Activated T-cell treated with anti-CD3 and anti-CD28 coated beads, Interleukin-2, amount 50 U/mL, for 72 hours (primary cell): ENCODE results near the gene PEX14. TPM values are rescaled to one million over a fixed set of nuclear protein-coding genes. Genes with fewer than 3 reads are reported as not detected.

Experiments
- ATAC-seq, 2 donors: fragments of 150-1000 bp; cut with Tn5 transposase; replicated peaks in 1 of 2; 2 replicates each; pipeline ENCODE4 v1.10.0; 2021; ENCODE audit warnings: moderate library complexity in 2 of 2, mild to moderate bottlenecking in 1 of 2
- DNase-seq, 2 donors: peaks; one replicate each; pipeline ENCODE4 v3.0.0; 2021 to 2022; ENCODE audit warnings: mixed read lengths in 1 of 2
- H3K27ac Mint-ChIP-seq: one replicate; pipeline ENCODE4 v1.8.0; 2022; ENCODE audit warnings: mild to moderate bottlenecking, moderate library complexity, mixed read lengths
- H3K27me3 Mint-ChIP-seq: one replicate; pipeline ENCODE4 v1.8.0; 2022; ENCODE audit warnings: low read depth, mixed read lengths
- H3K36me3 Mint-ChIP-seq, 2 donors: one replicate each; pipeline ENCODE4 v1.8.0; 2022; ENCODE audit warnings: mixed read lengths in 2 of 2, mild to moderate bottlenecking in 1 of 2; ENCODE audit not compliant: insufficient read depth in 2 of 2
- H3K4me1 Mint-ChIP-seq: one replicate; pipeline ENCODE4 v1.8.0; 2022; ENCODE audit warnings: low read depth, mixed read lengths
- H3K4me3 Mint-ChIP-seq, 2 donors: one replicate each; pipeline ENCODE4 v1.8.0; 2022; ENCODE audit warnings: mild to moderate bottlenecking in 2 of 2, mixed read lengths in 2 of 2, moderate library complexity in 2 of 2
- H3K9me3 Mint-ChIP-seq, 2 donors: one replicate each; pipeline ENCODE4 v1.8.0; 2022; ENCODE audit warnings: mixed read lengths in 2 of 2
- total RNA-seq, 2 donors: library from RNA; stranded (reverse); gene quantifications; one replicate each; pipeline ENCODE4 v1.2.3, GENCODE V29; 2022

The PEX14 gene
- total RNA-seq, 2 donors from 2014 or later = 25.7 to 30.2 TPM

DNA sequence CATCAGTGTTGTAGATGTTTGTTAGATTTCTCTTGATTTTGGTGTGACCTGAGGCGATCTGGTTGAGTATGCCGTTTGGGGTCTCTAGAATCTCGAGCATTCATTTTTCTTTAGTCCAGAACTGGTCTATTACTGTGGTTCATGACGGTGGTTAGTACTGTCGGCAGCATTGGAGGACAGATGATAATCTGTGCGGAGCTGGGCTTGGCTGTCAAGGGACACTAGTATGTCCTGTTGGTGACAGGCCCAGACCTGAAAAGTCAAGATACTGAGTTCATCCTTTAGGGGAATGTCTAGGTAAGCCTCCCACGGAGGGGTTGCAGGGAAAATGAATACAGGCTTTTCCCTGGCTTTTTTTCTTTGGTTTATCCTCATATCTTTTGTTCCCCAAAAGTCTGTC lies 59.8 kb downstream of the PEX14 start:
- no peak overlapping the region for H3K27ac Mint-ChIP-seq
- peaks cover 23% of the 10 kb centered on the region for H3K4me1 Mint-ChIP-seq
- peak in 1 of 2 donors; percentile 13 for ATAC-seq
- H3K9me3 Mint-ChIP-seq = no peaks in the 10 kb centered on the region
- H3K4me3 Mint-ChIP-seq = no peak overlapping the region
- no peak for DNase-seq
- no peaks in the 10 kb centered on the region for H3K27me3 Mint-ChIP-seq
- no peaks in the 10 kb centered on the region for H3K36me3 Mint-ChIP-seq

DNA sequence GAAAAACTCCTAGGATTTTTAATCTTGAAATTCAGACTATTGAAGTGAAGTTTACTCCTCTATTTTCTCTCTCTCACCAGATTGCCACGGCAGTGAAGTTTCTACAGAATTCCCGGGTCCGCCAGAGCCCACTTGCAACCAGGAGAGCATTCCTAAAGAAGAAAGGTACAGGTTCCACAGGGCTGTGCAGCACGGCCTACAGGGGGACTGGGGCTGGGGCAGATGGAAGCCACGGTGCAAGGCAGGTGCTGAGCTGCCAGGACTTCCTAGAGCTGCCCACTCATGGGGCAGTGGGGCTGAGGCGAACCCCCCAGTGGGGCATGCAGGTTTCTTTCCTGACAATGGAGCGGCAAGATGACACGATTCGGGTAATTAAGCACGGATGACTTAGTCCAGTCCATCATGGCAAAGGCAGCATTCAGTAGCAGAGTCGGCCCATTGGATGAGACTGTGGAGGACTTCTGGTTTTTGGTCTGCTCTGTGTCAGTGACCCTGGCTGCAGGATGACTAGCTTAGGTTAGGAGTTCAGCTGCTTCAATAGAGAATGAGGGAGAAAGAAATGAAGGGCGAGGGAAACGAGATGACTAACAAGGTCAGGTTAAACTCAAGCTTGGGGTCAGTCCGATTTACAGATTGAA lies 61.5 kb downstream of the PEX14 start:
- H3K4me1 Mint-ChIP-seq = peaks cover 22% of the 10 kb centered on the region
- H3K36me3 Mint-ChIP-seq = no peaks in the 10 kb centered on the region
- no peak overlapping the region for H3K4me3 Mint-ChIP-seq
- no peaks in the 10 kb centered on the region for H3K27me3 Mint-ChIP-seq
- no peaks in the 10 kb centered on the region for H3K9me3 Mint-ChIP-seq
- no peak overlapping the region for H3K27ac Mint-ChIP-seq
- ATAC-seq (no peak), DNase-seq (no peak)

- ATAC-seq (no peak), DNase-seq (no peak)
- Mint-ChIP-seq H3K27me3 (no peaks in the 10 kb centered on the region), H3K4me1 (peaks cover 22% of the 10 kb centered on the region), H3K4me3 (no peak overlapping the region), H3K27ac (no peak overlapping the region), H3K36me3 (peaks cover 1 to 5% of the 10 kb centered on the region in 2 donors), H3K9me3 (no peaks in the 10 kb centered on the region)
Measured at GRCh38 chr1:10537082-10537766, 62.5 kb downstream of the PEX14 start.

- ATAC-seq (no peak), DNase-seq (no peak)
- H3K36me3 Mint-ChIP-seq = peaks cover 3 to 5% of the 10 kb centered on the region in 2 donors
- H3K4me1 Mint-ChIP-seq = peaks cover 30% of the 10 kb centered on the region
- H3K4me3 Mint-ChIP-seq = no peak overlapping the region
- H3K27me3 Mint-ChIP-seq = no peaks in the 10 kb centered on the region
- no peaks in the 10 kb centered on the region for H3K9me3 Mint-ChIP-seq
- H3K27ac Mint-ChIP-seq = no peak overlapping the region
Measured at GRCh38 chr1:10538646-10539355, 64.1 kb downstream of the PEX14 start.

- no peaks in the 10 kb centered on the region for H3K27me3 Mint-ChIP-seq
- H3K4me1 Mint-ChIP-seq = peaks cover 32% of the 10 kb centered on the region
- no peak overlapping the region for H3K27ac Mint-ChIP-seq
- DNase-seq (no peak), ATAC-seq (no peak)
- peaks cover 3 to 5% of the 10 kb centered on the region in 2 donors for H3K36me3 Mint-ChIP-seq
- H3K4me3 Mint-ChIP-seq = no peak overlapping the region
- no peaks in the 10 kb centered on the region for H3K9me3 Mint-ChIP-seq
Measured at GRCh38 chr1:10539411-10540043, 64.8 kb downstream of the PEX14 start.

GRCh38 chr1:10540277-10541005 lies 65.7 kb downstream of the PEX14 start:
- no peaks in the 10 kb centered on the region for H3K9me3 Mint-ChIP-seq
- no peak for ATAC-seq
- H3K4me1 Mint-ChIP-seq = peaks cover 26% of the 10 kb centered on the region
- H3K36me3 Mint-ChIP-seq = peaks cover 3 to 5% of the 10 kb centered on the region in 2 donors
- no peak overlapping the region for H3K4me3 Mint-ChIP-seq
- no peak for DNase-seq
- no peaks in the 10 kb centered on the region for H3K27me3 Mint-ChIP-seq
- H3K27ac Mint-ChIP-seq = no peak overlapping the region

DNA sequence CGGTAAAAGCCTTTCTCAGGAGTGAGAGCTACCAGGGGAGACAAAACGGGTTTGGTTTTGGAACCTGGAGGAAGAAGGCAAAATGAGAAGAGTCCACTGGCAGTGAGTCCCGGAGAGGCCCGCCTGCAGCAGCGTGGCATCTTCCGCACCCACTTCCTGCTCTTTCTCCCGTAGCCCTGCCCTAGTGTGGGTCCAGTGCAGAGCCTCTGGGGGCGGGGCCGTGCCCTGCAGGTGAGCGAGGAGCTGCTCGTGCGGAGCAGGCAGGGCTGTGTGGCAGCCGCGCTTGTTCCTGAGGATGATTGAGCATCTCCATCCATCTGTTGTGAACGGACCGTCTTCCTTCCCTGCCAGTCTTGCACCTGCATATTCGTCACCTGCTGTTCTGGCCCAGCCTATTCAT lies 66.5 kb downstream of the PEX14 start:
- Mint-ChIP-seq H3K9me3 (no peaks in the 10 kb centered on the region), H3K36me3 (peaks cover 3 to 5% of the 10 kb centered on the region in 2 donors), H3K27me3 (no peaks in the 10 kb centered on the region), H3K4me1 (peaks cover 26% of the 10 kb centered on the region), H3K27ac (no peak overlapping the region), H3K4me3 (no peak overlapping the region)
- DNase-seq (no peak), ATAC-seq (no peak)

DNA sequence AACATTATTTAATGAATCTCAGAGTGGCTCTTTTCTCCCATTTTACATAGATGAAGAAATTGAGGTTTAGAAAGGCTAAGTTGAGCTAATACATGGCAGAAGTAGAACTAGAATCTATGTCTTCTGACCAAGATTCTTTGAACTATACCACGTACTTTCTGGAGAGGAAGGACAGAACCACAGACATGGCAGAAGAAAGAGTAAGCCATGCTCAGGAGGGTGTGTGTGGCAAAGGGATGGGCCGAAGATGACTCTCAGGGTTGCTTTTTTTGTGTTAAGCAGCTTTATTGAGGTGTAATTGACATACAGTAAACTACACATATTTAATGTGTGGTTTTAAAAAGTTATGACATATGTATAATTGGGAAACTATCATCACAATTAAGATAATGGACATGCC lies 69.5 kb downstream of the PEX14 start:
- no peak for ATAC-seq
- Mint-ChIP-seq H3K27ac (no peak overlapping the region), H3K36me3 (peaks cover 3 to 5% of the 10 kb centered on the region in 2 donors), H3K4me1 (peaks cover 32% of the 10 kb centered on the region), H3K27me3 (no peaks in the 10 kb centered on the region), H3K4me3 (no peak overlapping the region), H3K9me3 (no peaks in the 10 kb centered on the region)
- no peak for DNase-seq

DNA sequence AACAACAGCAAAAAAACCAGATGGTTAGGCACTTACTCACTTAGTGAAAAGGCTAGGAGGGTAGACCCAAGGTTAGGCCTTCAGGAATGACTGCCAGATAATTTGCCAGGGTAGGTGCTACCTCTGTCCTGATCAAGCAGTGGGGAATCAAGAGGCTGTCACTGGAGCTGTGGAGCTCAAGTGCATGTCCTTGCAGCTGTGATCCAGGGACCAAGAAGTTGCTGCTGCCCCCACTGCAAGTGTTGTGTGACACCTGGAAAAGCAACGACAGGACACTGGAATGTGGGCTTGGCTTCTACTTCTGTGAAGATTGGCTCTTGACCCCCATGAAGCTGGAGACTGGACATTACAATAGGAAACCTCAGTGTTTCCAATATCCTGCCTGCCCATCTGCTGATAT lies 72.1 kb downstream of the PEX14 start:
- no peak overlapping the region for H3K4me3 Mint-ChIP-seq
- H3K27ac Mint-ChIP-seq = no peak overlapping the region
- ATAC-seq = no peak
- H3K9me3 Mint-ChIP-seq = no peaks in the 10 kb centered on the region
- no peaks in the 10 kb centered on the region for H3K27me3 Mint-ChIP-seq
- peaks cover 31% of the 10 kb centered on the region for H3K4me1 Mint-ChIP-seq
- no peak for DNase-seq
- peaks cover 2 to 3% of the 10 kb centered on the region in 2 donors for H3K36me3 Mint-ChIP-seq

DNA sequence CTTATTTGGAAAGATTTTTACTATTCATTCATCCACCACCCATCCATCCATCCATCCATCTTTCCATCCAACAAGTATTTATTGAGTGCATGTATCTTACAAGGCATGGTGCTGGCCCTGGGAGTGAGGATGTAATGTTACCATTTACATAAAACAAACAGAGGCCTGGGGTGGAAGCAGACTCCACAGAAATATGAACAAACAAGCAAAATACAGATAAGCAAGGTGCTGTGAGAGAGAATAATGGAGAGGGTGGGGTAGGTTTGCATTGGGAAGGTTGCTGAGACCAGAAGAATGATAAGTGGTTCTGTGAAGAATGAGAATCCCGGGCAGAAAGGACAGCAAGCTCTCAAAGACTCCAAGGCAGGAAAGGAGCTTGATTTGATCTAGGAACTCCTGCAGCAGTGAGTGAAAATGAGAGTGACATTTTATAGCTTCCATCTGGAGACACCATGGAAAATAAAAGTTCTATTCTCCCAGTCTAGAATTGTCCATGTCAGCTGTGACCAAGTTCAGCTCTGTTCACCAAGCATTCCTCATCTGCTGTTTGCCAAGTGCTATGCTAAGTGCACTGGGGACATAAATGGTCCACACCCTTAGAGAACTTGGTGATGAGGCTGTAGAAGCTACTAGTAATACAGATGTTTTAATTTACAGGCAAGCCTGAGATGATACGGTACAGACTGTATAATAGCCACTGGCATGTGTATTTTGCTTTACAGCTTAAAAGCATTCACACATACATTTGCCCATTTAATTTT lies 75.3 kb downstream of the PEX14 start:
- ATAC-seq = no peak
- Mint-ChIP-seq H3K4me1 (peaks cover 13% of the 10 kb centered on the region), H3K27me3 (no peaks in the 10 kb centered on the region), H3K9me3 (no peaks in the 10 kb centered on the region), H3K36me3 (no peaks in the 10 kb centered on the region), H3K27ac (no peak overlapping the region), H3K4me3 (no peak overlapping the region)
- DNase-seq = no peak

DNA sequence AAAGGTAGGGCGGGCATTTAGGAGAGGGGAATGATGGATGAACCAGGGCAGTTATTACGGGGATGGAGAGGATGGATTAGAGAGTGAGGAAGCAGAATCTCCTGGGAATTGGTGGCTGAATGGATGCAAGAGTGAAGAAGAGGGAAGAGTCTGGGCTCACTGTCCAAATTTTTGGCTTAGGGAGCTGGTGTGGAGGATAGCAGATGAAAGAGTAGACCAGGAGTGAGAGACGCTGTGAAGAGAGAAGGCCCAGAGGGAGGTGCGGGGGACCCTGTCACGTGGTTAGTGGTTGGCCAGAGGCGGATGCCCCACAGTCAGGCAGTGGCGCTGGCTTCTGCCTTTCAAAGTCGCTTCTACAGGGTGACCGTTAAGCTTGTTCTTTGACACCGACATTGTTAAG lies 78.4 kb downstream of the PEX14 start:
- ATAC-seq (no peak), DNase-seq (no peak)
- Mint-ChIP-seq H3K4me1 (peaks cover 12% of the 10 kb centered on the region), H3K9me3 (no peaks in the 10 kb centered on the region), H3K36me3 (no peaks in the 10 kb centered on the region), H3K27ac (no peak overlapping the region), H3K4me3 (no peak overlapping the region), H3K27me3 (no peaks in the 10 kb centered on the region)
